GM12891 (cell line): ENCODE results near the gene RELCH.

Source experiments
- DNase-seq: peaks from one replicate; pipeline ENCODE4 v3.0.0; 2011; ENCODE audit warnings: low spot score; ENCODE audit not compliant: insufficient read length
- FAIRE-seq: peaks from 2 replicates; lab custom pipeline; 2011; peaks lifted over from hg19 to GRCh38; lab: Jason Lieb, UNC
- PAX5 ChIP-seq: IDR thresholded peaks from 2 replicates; pipeline ENCODE4 v1.6.1; 2011; ENCODE audit warnings: low read length, moderate library complexity, mild to moderate bottlenecking; ENCODE audit not compliant: insufficient read depth, severe bottlenecking
- POLR2A ChIP-seq: IDR thresholded peaks from 2 replicates; pipeline ENCODE4 v1.6.1; 2011; ENCODE audit warnings: low read depth, low read length, control low read depth
- POLR2AphosphoS5 ChIP-seq: IDR thresholded peaks from 2 replicates; pipeline ENCODE4 v1.6.1; 2011; ENCODE audit warnings: low read depth, low read length, control low read depth
- POU2F2 ChIP-seq: IDR thresholded peaks from 2 replicates; pipeline ENCODE4 v1.6.1; 2011; ENCODE audit warnings: low read depth, mild to moderate bottlenecking, control low read depth, low read length, moderate library complexity
- SPI1 ChIP-seq: IDR thresholded peaks from 2 replicates; pipeline ENCODE4 v1.6.1; 2011; ENCODE audit warnings: low read depth, low read length, control low read depth
- TAF1 ChIP-seq: IDR thresholded peaks from 2 replicates; pipeline ENCODE4 v1.6.1; 2011; ENCODE audit warnings: low read depth, low read length, control low read depth

RELCH gene

GRCh38 chr18:62345909-62346308 is 158.9 kb downstream of the RELCH start:
- FAIRE-seq, result no peak
- no peak for TF ChIP-seq PAX5
- no peak for DNase-seq

GRCh38 chr18:62346333-62347088 is 159.5 kb downstream of the RELCH start:
- no peak for TF ChIP-seq TAF1
- no peak for DNase-seq
- no peak for FAIRE-seq

- FAIRE-seq (no peak), DNase-seq (no peak)
- TF ChIP-seq SPI1 (no peak), POLR2A (no peak), PAX5 (no peak), POLR2AphosphoS5 (no peak), TAF1 (no peak), POU2F2 (no peak)
These were observed 160.0 kb downstream of the RELCH start for GRCh38 chr18:62347089-62347506.

- FAIRE-seq, result no peak
These were observed 161.4 kb downstream of the RELCH start for GRCh38 chr18:62348474-62348873.

GRCh38 chr18:62353170-62353569 is 166.1 kb downstream of the RELCH start:
- no peak for FAIRE-seq

More at GRCh38 chr18:62348474-62348873, 161.4 kb downstream of the RELCH start:
- TF ChIP-seq TAF1 (no peak), POLR2A (no peak), SPI1 (no peak), POU2F2 (no peak), POLR2AphosphoS5 (no peak), PAX5 (no peak)
- DNase-seq, result no peak

GRCh38 chr18:62354151-62354550 is 167.1 kb downstream of the RELCH start:
- DNase-seq, result no peak
- no peak for FAIRE-seq
- no peak for TF ChIP-seq POLR2A
- TF ChIP-seq SPI1, result no peak
- no peak for TF ChIP-seq POLR2AphosphoS5
- no peak for TF ChIP-seq TAF1
- no peak for TF ChIP-seq POU2F2
- no peak for TF ChIP-seq PAX5

More at GRCh38 chr18:62353170-62353569, 166.1 kb downstream of the RELCH start:
- TF ChIP-seq PAX5 (no peak), POLR2AphosphoS5 (no peak)
- DNase-seq, result no peak

- DNase-seq, result no peak
- no peak for FAIRE-seq
- TF ChIP-seq PAX5, result no peak
- no peak for TF ChIP-seq POLR2AphosphoS5
- no peak for TF ChIP-seq POLR2A
- no peak for TF ChIP-seq TAF1
- TF ChIP-seq POU2F2, result no peak
These were observed 170.1 kb downstream of the RELCH start for GRCh38 chr18:62357079-62357719.
